DND-41 (cell line): ENCODE results near the gene ANKDD1A.

Experiments used
- ATAC-seq: fragments of 200-7000 bp; cut with Tn5 transposase; 3 replicates; pipeline ENCODE4 v1.9.1; 2021; ENCODE audit warnings: low read depth; ENCODE audit not compliant: insufficient read depth
- DNase-seq: peaks from one replicate; pipeline ENCODE4 v3.0.0-alpha.2; 2020
- H2AFZ ChIP-seq: 2 replicates; pipeline ENCODE4 v1.6.0; 2012; ENCODE audit warnings: low read depth, low read length
- H3K27ac ChIP-seq: 2 replicates; pipeline ENCODE4 v1.5.1; 2012; ENCODE audit warnings: low read length, inconsistent platforms
- H3K27me3 ChIP-seq: fragments of 200-600 bp; sonication (generic); 2 replicates; pipeline ENCODE4 v1.6.0; 2012; ENCODE audit warnings: low read length, mild to moderate bottlenecking, inconsistent platforms; ENCODE audit not compliant: insufficient read depth, poor library complexity
- H3K36me3 ChIP-seq: 2 replicates; pipeline ENCODE4 v1.5.1; 2012; ENCODE audit warnings: low read length, inconsistent platforms; ENCODE audit not compliant: insufficient read depth
- H3K4me1 ChIP-seq: 2 replicates; pipeline ENCODE4 v1.5.1; 2012; ENCODE audit warnings: mild to moderate bottlenecking, low read length; ENCODE audit not compliant: insufficient read depth
- H3K4me2 ChIP-seq: 2 replicates; pipeline ENCODE4 v1.6.0; 2012; ENCODE audit warnings: mild to moderate bottlenecking, moderate library complexity, low read length, inconsistent platforms; ENCODE audit not compliant: insufficient read depth
- H3K4me3 ChIP-seq, 2 experiments: fragments of 200-600 bp in 1 of 2; shearing (Covaris generic) in 1 of 2; 2 replicates each; pipeline ENCODE4 v1.5.1; 2012 to 2016; ENCODE audit warnings: inconsistent platforms in 2 of 2, low read length in 2 of 2, mild to moderate bottlenecking in 2 of 2, low read depth in 1 of 2, moderate library complexity in 1 of 2
- H3K79me2 ChIP-seq: 2 replicates; pipeline ENCODE4 v1.6.0; 2012; ENCODE audit warnings: low read length, inconsistent platforms; ENCODE audit not compliant: insufficient read depth
- H3K9ac ChIP-seq: 2 replicates; pipeline ENCODE4 v1.6.0; 2012; ENCODE audit warnings: low read depth, mild to moderate bottlenecking, inconsistent platforms, low read length, moderate library complexity
- H3K9me3 ChIP-seq: 2 replicates; pipeline ENCODE4 v1.5.1; 2012; ENCODE audit warnings: low read length, moderate library complexity, mild to moderate bottlenecking, inconsistent platforms; ENCODE audit not compliant: insufficient read depth, severe bottlenecking
- H4K20me1 ChIP-seq: 2 replicates; pipeline ENCODE4 v1.6.0; 2012; ENCODE audit warnings: low read length; ENCODE audit not compliant: insufficient read depth
- EZH2 ChIP-seq: IDR thresholded peaks from 3 replicates; pipeline ENCODE4 v1.6.1; 2012; ENCODE audit warnings: borderline replicate concordance, low read depth, mild to moderate bottlenecking, moderate library complexity, low read length, inconsistent platforms; ENCODE audit not compliant: severe bottlenecking
- TF ChIP-seq, protein P1 (sequence below): IDR thresholded peaks from 2 replicates; pipeline ENCODE4 v1.5.1; 2012; ENCODE audit warnings: borderline replicate concordance, low read length, moderate library complexity, mild to moderate bottlenecking; ENCODE audit not compliant: poor library complexity, severe bottlenecking; ENCODE audit errors: extremely low read depth

ANKDD1A gene

DNA sequence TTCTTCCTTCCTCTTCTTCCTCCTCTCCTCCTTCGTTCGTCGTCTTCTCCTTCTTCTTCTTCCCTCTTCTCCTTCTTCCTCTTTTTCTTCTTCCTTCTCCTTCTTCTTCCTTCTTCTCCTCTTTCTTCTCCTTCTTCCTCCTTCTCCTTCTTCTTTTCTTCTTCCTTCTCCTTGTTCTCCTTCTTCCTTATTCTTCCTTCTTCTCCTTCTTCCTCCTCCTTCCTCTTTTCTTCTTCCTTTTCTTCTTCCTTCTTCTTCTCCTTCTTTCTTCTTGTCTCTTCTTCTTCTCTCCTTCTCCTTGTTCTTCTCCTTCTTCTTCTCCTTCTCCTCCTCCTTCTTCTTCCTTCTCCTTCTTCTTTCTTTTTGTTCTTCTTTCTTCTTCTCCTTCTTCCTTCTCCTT is 42.7 kb downstream of the ANKDD1A start:
- no peak for DNase-seq
- ATAC-seq: no peak

DNA sequence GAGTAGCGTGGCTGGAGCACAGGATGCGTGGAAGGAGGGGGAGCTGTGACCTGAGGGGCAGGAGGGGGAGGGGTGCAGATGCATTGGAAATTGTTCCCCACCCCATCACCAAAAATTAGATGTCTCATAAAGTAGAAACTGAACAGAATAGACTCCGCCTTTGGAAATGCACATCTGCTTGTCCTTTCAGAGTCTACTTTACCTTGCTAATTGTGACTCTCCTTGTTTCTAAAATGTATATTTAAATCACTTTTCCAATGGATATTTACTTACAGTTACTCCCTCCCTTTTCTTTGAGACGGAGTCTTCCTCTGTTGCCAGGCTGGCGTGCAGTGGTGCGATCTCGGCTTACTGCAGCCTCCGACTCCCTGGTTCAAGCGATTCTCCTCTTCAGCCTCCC is 47.4 kb downstream of the ANKDD1A start:
- no peak overlapping the region for H2AFZ ChIP-seq
- no peaks in the 10 kb centered on the region for H3K4me1 ChIP-seq
- no peaks in the 10 kb centered on the region for H3K9me3 ChIP-seq
- H4K20me1 ChIP-seq: no peaks in the 10 kb centered on the region
- H3K79me2 ChIP-seq: no peaks in the 10 kb centered on the region
- no peak for TF ChIP-seq EZH2
- TF ChIP-seq, protein P1, sequence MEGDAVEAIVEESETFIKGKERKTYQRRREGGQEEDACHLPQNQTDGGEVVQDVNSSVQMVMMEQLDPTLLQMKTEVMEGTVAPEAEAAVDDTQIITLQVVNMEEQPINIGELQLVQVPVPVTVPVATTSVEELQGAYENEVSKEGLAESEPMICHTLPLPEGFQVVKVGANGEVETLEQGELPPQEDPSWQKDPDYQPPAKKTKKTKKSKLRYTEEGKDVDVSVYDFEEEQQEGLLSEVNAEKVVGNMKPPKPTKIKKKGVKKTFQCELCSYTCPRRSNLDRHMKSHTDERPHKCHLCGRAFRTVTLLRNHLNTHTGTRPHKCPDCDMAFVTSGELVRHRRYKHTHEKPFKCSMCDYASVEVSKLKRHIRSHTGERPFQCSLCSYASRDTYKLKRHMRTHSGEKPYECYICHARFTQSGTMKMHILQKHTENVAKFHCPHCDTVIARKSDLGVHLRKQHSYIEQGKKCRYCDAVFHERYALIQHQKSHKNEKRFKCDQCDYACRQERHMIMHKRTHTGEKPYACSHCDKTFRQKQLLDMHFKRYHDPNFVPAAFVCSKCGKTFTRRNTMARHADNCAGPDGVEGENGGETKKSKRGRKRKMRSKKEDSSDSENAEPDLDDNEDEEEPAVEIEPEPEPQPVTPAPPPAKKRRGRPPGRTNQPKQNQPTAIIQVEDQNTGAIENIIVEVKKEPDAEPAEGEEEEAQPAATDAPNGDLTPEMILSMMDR: no peak
- no peak overlapping the region for H3K9ac ChIP-seq
- no peak overlapping the region for H3K4me2 ChIP-seq
- ATAC-seq (no peak), DNase-seq (no peak)
- H3K4me3 ChIP-seq: no peak overlapping the region
- H3K27me3 ChIP-seq: no peaks in the 10 kb centered on the region
- H3K27ac ChIP-seq: no peak overlapping the region
- H3K36me3 ChIP-seq: peaks cover 57% of the 10 kb centered on the region

More for the DNA sequence above, 42.7 kb downstream of the ANKDD1A start:
- Histone ChIP-seq H2AFZ (no peak overlapping the region), H3K27ac (no peak overlapping the region), H3K4me2 (no peak overlapping the region), H3K9ac (no peak overlapping the region), H4K20me1 (no peaks in the 10 kb centered on the region), H3K79me2 (no peaks in the 10 kb centered on the region), H3K4me1 (no peaks in the 10 kb centered on the region), H3K36me3 (peaks cover 20% of the 10 kb centered on the region), H3K4me3 (no peak overlapping the region), H3K9me3 (no peaks in the 10 kb centered on the region), H3K27me3 (no peaks in the 10 kb centered on the region)
- TF ChIP-seq, protein P1: no peak
- TF ChIP-seq EZH2: no peak

DNA sequence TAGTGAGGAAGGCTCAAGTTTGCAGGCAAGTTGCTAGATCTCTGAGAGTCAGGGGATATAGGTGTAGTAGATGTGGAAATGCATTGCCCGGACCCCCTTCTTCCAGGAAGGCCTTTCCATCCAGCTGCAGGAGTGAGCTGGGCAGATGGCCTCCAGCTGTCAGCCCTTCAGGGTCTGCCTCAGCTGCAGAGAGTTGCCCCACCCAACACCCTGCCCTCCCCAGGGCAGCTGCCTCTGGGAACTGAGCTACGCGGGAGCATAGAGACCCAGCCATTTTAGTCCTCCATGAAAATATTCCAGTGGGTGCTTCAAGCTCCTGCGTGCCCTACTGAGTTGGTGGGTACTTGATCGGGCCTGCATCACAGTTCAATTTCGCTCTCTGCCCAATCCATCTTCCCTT is 48.5 kb downstream of the ANKDD1A start:
- Histone ChIP-seq H3K79me2 (no peaks in the 10 kb centered on the region), H3K4me3 (no peak overlapping the region), H2AFZ (no peak overlapping the region), H3K4me1 (no peaks in the 10 kb centered on the region), H3K27me3 (no peaks in the 10 kb centered on the region), H3K27ac (no peak overlapping the region), H3K9ac (no peak overlapping the region), H4K20me1 (no peaks in the 10 kb centered on the region), H3K9me3 (no peaks in the 10 kb centered on the region), H3K4me2 (no peak overlapping the region), H3K36me3 (peaks cover 65% of the 10 kb centered on the region)
- no peak for TF ChIP-seq EZH2
- TF ChIP-seq, protein P1: no peak
- ATAC-seq (no peak), DNase-seq (no peak)

DNA sequence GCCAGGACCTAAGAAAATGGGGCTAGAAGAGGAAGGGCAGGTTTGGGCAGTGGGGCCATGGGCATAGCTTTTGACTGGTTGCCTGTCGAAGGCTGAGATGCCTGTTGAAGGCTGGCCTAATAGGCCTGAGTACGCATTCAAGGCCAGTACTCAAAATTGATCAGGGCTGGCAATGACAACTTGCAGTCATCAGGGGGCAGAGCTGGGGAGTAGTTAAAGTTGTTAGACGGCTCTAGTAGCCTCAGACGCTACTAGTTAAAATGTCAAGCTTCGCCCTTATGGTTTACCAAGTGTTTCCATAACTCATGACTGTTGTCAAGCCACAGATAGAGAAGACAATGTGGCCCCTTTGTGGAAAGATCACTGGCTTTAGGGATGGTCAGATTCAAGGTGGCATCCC is 49.3 kb downstream of the ANKDD1A start:
- no peak for ATAC-seq
- Histone ChIP-seq H4K20me1 (no peaks in the 10 kb centered on the region), H3K4me2 (no peak overlapping the region), H3K27ac (no peak overlapping the region), H3K79me2 (no peaks in the 10 kb centered on the region), H3K4me3 (no peak overlapping the region), H3K36me3 (peaks cover 62% of the 10 kb centered on the region), H3K27me3 (no peaks in the 10 kb centered on the region), H3K4me1 (no peaks in the 10 kb centered on the region), H3K9me3 (no peaks in the 10 kb centered on the region), H3K9ac (no peak overlapping the region), H2AFZ (no peak overlapping the region)
- TF ChIP-seq, protein P1: no peak
- no peak for TF ChIP-seq EZH2
- no peak for DNase-seq
